SK-N-MC (cell line): ENCODE measurements around the gene KPNA4.
"Not testable (repeated sequence)": the region's sequence is repeated elsewhere in the genome, so short reads cannot be mapped to it uniquely, and the experiment has no call there.

Experiments used
- DNase-seq: peaks from one replicate; pipeline ENCODE4 v3.0.0-alpha.2; 2011; ENCODE audit warnings: low read depth, low spot score
- H3K27ac ChIP-seq: fragments of 200-600 bp; sonication (generic); 2 replicates; pipeline ENCODE4 v1.5.1; 2016; ENCODE audit warnings: mixed run types
- H3K36me3 ChIP-seq: fragments of 200-600 bp; sonication (generic); 2 replicates; pipeline ENCODE4 v1.6.1; 2017; ENCODE audit warnings: antibody characterized with exemption, low read length, mixed read lengths; ENCODE audit not compliant: insufficient read depth
- H3K4me3 ChIP-seq: fragments of 200-600 bp; sonication (generic); 2 replicates; pipeline ENCODE4 v1.5.1; 2016
- H3K9ac ChIP-seq: fragments of 200-600 bp; sonication (generic); 2 replicates; pipeline ENCODE4 v1.8.0; 2017; ENCODE audit warnings: mixed run types, mixed read lengths; ENCODE audit not compliant: insufficient read length
- H3K9me3 ChIP-seq: fragments of 200-600 bp; sonication (generic); 2 replicates; pipeline ENCODE4 v1.6.1; 2017; ENCODE audit warnings: low read depth, mild to moderate bottlenecking, antibody characterized with exemption, low read length, moderate library complexity, mixed read lengths
- EZH2 ChIP-seq: fragments of 200-600 bp; sonication (generic); IDR thresholded peaks from one replicate; pipeline ENCODE4 v1.6.1; 2017; ENCODE audit warnings: antibody characterized with exemption
- FOXP2 ChIP-seq: optimal IDR thresholded peaks from 2 replicates; pipeline ENCODE3; 2011; ENCODE audit warnings: mild to moderate bottlenecking, moderate library complexity; ENCODE audit not compliant: insufficient read depth; ENCODE audit errors: extremely low read length, control extremely low read depth
- POLR2AphosphoS5 ChIP-seq: IDR thresholded peaks from 2 replicates; pipeline ENCODE4 v1.6.1; 2012; ENCODE audit warnings: mild to moderate bottlenecking, low read depth, low read length, borderline replicate concordance

Gene KPNA4

DNA sequence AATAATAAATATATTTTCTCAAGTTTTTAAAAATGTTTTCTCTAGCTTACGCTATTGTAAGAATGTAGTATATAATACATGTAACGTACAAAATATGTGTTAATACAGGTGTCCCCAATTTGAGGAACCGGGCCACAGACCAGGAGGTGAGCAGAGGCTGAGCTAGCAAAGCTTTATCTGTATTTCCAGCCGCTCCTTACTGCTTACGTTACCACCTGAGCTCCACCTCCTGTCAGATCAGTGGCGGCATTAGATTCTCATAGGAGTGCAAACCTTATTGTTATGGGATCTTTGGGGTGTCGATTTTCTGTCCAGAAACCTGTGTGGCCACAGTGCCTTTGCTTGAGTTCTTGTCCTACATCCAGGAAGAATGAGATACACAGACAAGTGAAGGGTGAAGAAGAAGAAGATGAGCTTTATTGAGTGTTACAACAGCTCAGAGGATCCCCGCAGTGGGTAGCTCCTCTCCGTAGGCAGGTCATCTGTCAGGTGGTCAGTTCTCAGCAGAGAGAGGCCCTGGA lies 105.9 kb downstream of the KPNA4 start:
- Histone ChIP-seq H3K4me3 (no peak overlapping the region), H3K36me3 (no peaks in the 10 kb centered on the region), H3K9ac (no peak overlapping the region), H3K27ac (no peak overlapping the region), H3K9me3 (no peaks in the 10 kb centered on the region)
- DNase-seq = no peak
- no peak for TF ChIP-seq EZH2
- TF ChIP-seq POLR2AphosphoS5 = no peak
- no peak for TF ChIP-seq FOXP2

DNA sequence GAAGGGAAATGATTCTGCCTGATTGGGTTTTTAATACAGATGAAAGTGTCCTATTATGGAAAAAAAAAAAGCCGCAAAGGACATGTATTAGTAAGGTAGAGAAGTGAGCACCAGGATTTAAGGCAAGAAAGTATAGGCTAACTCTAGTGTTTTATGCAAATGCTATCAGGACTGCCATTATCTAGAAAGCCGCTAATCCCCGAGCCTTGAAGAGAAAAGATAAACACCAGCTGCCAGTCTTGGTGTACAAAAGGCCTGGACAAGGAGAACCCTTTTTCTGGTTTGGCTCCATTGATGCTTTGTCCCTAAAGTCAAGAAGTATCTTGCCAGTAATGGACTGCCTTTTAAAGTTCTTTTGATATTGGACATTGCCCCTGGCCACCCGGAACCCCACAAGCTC lies 107.2 kb downstream of the KPNA4 start:
- no peaks in the 10 kb centered on the region for H3K36me3 ChIP-seq
- no peaks in the 10 kb centered on the region for H3K9me3 ChIP-seq
- H3K27ac ChIP-seq = no peak overlapping the region
- TF ChIP-seq EZH2 = no peak
- TF ChIP-seq POLR2AphosphoS5 = no peak
- no peak for TF ChIP-seq FOXP2
- H3K4me3 ChIP-seq = no peak overlapping the region
- no peak for DNase-seq
- H3K9ac ChIP-seq = no peak overlapping the region

DNA sequence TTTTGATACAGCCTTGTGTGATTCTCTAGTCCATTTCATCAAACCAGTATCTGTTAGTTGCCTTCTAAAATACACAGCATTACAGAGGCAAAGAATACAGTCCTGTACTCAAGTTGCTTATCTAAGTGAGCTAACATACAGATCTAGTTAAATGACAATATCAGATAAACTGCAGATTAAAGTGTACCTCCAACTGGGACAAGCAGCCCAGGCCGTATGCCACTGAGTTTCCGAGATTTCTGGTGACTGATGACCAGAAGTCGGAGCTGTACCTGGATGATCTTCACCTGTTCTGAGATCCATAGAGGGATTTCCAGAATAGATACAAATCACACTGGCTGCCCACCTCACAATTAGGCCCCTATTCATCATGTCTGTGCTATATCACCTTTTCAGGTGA lies 109.5 kb downstream of the KPNA4 start:
- Histone ChIP-seq H3K27ac (no peak overlapping the region), H3K4me3 (no peak overlapping the region), H3K9me3 (no peaks in the 10 kb centered on the region), H3K9ac (no peak overlapping the region), H3K36me3 (no peaks in the 10 kb centered on the region)
- no peak for DNase-seq
- no peak for TF ChIP-seq POLR2AphosphoS5
- no peak for TF ChIP-seq EZH2
- no peak for TF ChIP-seq FOXP2

DNA sequence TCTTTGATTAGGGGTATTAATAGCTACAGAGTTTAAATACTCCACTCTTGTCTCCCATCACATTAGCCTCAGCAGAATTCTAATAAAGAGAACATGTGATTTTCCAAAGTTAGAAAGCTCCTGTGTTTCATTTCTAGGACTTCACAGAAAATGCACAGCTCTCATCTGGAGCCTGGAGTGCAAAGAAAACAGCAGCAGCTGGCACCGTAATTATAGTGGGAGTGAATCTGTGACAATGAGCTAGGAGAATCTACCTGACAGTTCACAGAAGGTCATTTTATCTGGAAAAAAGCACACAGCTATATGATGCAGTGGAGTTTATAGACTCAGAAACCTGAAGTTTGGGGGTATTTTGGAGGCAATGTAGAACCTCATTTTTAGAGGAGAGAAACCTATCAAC lies 110.4 kb downstream of the KPNA4 start:
- H3K36me3 ChIP-seq = no peaks in the 10 kb centered on the region
- no peak overlapping the region for H3K4me3 ChIP-seq
- no peak for DNase-seq
- TF ChIP-seq POLR2AphosphoS5 (no peak), FOXP2 (no peak), EZH2 (no peak)
- no peaks in the 10 kb centered on the region for H3K9me3 ChIP-seq
- no peak overlapping the region for H3K27ac ChIP-seq
- no peak overlapping the region for H3K9ac ChIP-seq

DNA sequence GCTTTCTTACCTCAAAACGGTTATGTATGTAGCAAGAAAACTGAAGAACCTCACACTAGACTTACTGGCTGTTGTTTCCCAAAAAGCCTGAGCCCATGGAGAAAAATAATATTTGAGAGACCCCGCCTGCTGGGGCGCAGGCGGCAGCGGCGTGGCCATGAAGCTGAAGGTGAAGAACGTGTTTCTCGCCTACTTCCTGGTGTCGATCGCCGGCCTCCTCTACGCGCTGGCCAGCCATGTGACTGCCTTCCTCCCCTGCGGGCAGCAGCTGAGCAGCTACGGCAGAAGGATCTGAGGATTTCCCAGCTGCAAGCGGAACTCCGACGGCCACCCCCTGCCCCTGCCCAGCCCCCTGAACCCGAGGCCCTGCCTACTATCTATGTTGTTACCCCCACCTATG lies 113.1 kb downstream of the KPNA4 start:
- H3K4me3 ChIP-seq, H3K9me3 ChIP-seq, DNase-seq, H3K36me3 ChIP-seq, H3K27ac ChIP-seq, H3K9ac ChIP-seq: not testable (repeated sequence)

DNA sequence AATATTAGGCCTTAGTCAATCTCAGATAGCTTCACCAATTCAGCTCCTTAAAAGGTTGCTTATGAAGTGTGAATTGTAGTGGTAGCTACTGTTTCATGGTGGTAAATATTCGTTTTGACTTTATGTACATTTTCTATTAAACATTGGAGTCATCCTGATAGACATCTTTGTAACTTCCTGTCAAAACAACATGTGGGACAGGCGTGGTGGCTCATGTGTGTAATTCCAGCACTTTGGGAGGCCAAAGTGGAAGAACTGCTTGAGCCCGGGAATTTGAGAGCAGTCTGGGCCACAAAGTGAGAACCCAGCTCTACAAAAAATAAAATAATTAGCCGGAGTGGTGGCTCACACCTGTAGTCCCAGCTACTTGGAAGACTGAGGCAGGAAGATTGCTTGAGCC lies 113.8 kb downstream of the KPNA4 start:
- no peak for DNase-seq
- Histone ChIP-seq H3K9me3 (no peaks in the 10 kb centered on the region), H3K27ac (no peak overlapping the region), H3K36me3 (no peaks in the 10 kb centered on the region), H3K9ac (no peak overlapping the region), H3K4me3 (no peak overlapping the region)
- TF ChIP-seq FOXP2 (no peak), EZH2 (no peak), POLR2AphosphoS5 (no peak)

DNA sequence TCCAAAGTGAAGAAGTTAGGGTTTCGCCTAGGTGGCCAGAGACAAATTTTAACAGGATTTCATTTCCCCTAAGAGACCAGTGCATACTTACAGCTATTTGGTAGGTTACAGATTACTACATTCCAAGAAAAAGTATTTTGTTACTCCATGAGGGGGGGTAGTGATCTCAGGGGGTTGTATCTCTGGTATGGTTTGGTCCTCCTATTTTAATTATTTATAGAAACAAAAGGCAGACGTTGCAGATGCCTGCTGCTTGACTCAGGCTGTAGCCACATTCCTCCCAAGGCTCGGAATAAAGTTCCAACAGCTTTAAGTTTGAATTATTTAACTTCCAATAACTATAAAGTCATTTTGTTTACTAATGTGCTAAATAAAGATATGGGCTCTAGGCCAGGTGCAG lies 114.5 kb downstream of the KPNA4 start:
- Histone ChIP-seq H3K4me3 (no peak overlapping the region), H3K27ac (no peak overlapping the region), H3K9ac (no peak overlapping the region)

DNA sequence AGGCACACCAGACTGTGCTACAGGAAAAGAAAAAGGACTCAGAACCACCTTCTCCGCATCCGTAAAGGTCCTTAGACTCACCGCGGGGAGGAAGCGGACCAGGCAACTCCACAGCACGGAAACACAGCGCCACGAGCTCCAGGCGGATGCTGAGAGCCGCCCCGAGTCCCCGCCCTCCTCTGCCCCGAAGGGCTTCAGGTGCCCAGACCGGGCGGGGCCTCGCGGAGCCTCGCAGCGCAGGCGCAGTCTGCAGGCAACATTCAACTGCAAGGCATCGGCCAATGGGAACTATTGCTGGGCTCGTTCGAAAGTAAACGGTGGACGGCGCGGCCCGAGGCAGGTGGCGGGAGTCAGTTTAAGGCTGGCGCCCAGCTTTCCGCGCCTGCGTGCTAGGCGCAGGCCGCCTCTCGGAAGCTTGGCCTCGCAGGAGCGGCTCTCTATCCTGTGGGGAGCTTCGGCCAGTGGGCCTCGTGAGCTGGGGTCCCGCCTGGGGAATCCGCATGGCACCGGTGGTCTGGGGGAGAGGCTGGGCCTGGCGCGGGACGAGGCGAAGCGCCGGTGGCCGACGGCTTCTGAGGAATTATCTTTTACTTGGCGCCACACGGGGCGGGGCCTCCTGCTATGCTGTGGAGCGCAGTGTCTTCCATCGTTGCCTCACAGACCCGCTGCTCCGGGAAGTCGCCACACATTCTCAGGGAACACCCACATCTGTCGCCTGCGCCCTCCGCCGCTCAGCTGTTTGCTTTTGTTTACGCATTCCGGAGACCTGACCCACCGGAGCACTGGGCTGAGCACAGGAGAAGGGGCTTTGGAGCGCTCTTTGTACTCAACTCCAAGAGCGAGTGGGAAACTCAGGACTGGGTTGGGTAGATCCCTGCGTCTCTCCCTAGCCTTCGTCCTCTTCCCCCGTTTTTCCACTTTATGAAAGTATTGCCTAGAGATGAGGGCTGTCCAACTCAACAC lies 115.5 kb downstream of the KPNA4 start, which contains the start of gene TRIM59:
TSS of gene TRIM59 (minus strand) at position 151 of the 963 bp plus-strand sequence. CDS start 10,603 bp downstream, outside the sequence.
- H3K27ac ChIP-seq = no peak within 1 kb of the TSS
- no peak within 1 kb of the TSS for H3K4me3 ChIP-seq
- no peak for DNase-seq
- H3K36me3 ChIP-seq = no peaks in the 10 kb centered on the region
- TF ChIP-seq FOXP2 = no peak
- no peak for TF ChIP-seq EZH2
- no peak for TF ChIP-seq POLR2AphosphoS5
- H3K9me3 ChIP-seq = no peaks in the 10 kb centered on the region
- H3K9ac ChIP-seq = no peak within 1 kb of the TSS

More for the DNA sequence above, 114.5 kb downstream of the KPNA4 start:
- no peak for TF ChIP-seq EZH2
- no peak for TF ChIP-seq FOXP2
- TF ChIP-seq POLR2AphosphoS5 = no peak
- no peaks in the 10 kb centered on the region for H3K9me3 ChIP-seq
- no peaks in the 10 kb centered on the region for H3K36me3 ChIP-seq
- DNase-seq = no peak
